Natural killer cell treated with Interleukin-12 subunit alpha and Interleukin-12 subunit beta and Interleukin-15 and Interleukin-18, amount 100 ng/mL, for 72 hours (primary cell): Measurements from ENCODE around the gene AUH. TPM values are rescaled to one million over a fixed set of nuclear protein-coding genes. Genes with fewer than 3 reads are reported as not detected.

Experiments
- ATAC-seq, 2 donors: fragments of 150-1000 bp; cut with Tn5 transposase in 1 of 2; sonication (Bioruptor Pico), chemical (Tn5 transposase) in 1 of 2; 2 replicates each; pipeline ENCODE4 v1.10.0; 2021
- DNase-seq: peaks from one replicate; pipeline ENCODE4 v3.0.0; 2022; ENCODE audit warnings: low spot score
- H3K27ac Mint-ChIP-seq, 2 donors: 1 replicate in 1 of 2; 2 replicates in 1 of 2; pipeline ENCODE4 v1.8.0; 2022; ENCODE audit warnings: mixed read lengths in 2 of 2, mild to moderate bottlenecking in 1 of 2, moderate library complexity in 1 of 2
- H3K27me3 Mint-ChIP-seq, 2 donors: 1 replicate in 1 of 2; 2 replicates in 1 of 2; pipeline ENCODE4 v1.8.0; 2022; ENCODE audit warnings: mixed read lengths in 2 of 2
- H3K36me3 Mint-ChIP-seq: one replicate; pipeline ENCODE4 v1.8.0; 2022; ENCODE audit warnings: mixed read lengths
- H3K4me1 Mint-ChIP-seq, 2 donors: 1 replicate in 1 of 2; 2 replicates in 1 of 2; pipeline ENCODE4 v1.8.0; 2022; ENCODE audit warnings: low read depth in 2 of 2, mixed read lengths in 2 of 2, mild to moderate bottlenecking in 1 of 2
- H3K4me3 Mint-ChIP-seq: one replicate; pipeline ENCODE4 v1.8.0; 2022; ENCODE audit warnings: mixed read lengths
- H3K9me3 Mint-ChIP-seq: 2 replicates; pipeline ENCODE4 v1.8.0; 2022; ENCODE audit warnings: mixed read lengths
- total RNA-seq, 2 donors: library from RNA; stranded (reverse); gene quantifications; one replicate each; pipeline ENCODE4 v1.2.3, GENCODE V29; 2022

The AUH gene
- total RNA-seq, 2 donors from 2014 or later = 19.4 to 25.2 TPM

- no peak overlapping the region for H3K4me3 Mint-ChIP-seq
- no peak for ATAC-seq
- peak overlapping the region; percentile 21 to 35 for H3K27ac Mint-ChIP-seq
- no peak for DNase-seq
- H3K4me1 Mint-ChIP-seq = peaks cover 55 to 65% of the 10 kb centered on the region in 2 donors
- H3K36me3 Mint-ChIP-seq = peaks cover 12% of the 10 kb centered on the region
- no peaks in the 10 kb centered on the region for H3K27me3 Mint-ChIP-seq
- H3K9me3 Mint-ChIP-seq = peaks cover 3% of the 10 kb centered on the region
These were observed 20.0 kb downstream of the AUH start for GRCh38 chr9:91341749-91342148.

- Mint-ChIP-seq H3K27ac (peak overlapping the region; percentile 21 to 35), H3K9me3 (peaks cover 3% of the 10 kb centered on the region), H3K4me1 (peaks cover 53 to 63% of the 10 kb centered on the region in 2 donors), H3K4me3 (no peak overlapping the region), H3K27me3 (no peaks in the 10 kb centered on the region), H3K36me3 (peaks cover 12% of the 10 kb centered on the region)
- ATAC-seq (peak in 1 of 2 donors; percentile 43), DNase-seq (no peak)
These were observed 20.4 kb downstream of the AUH start for GRCh38 chr9:91341258-91341746.

- H3K4me1 Mint-ChIP-seq = peaks cover 52 to 61% of the 10 kb centered on the region in 2 donors
- H3K27ac Mint-ChIP-seq = peak overlapping the region; percentile 21 to 35
- no peaks in the 10 kb centered on the region for H3K27me3 Mint-ChIP-seq
- DNase-seq (no peak), ATAC-seq (no peak)
- H3K9me3 Mint-ChIP-seq = peaks cover 3% of the 10 kb centered on the region
- peaks cover 12% of the 10 kb centered on the region for H3K36me3 Mint-ChIP-seq
- no peak overlapping the region for H3K4me3 Mint-ChIP-seq
These were observed 21.2 kb downstream of the AUH start for GRCh38 chr9:91340395-91340967.

GRCh38 chr9:91338681-91339080, 23.0 kb downstream of the AUH start:
- Mint-ChIP-seq H3K4me3 (no peak overlapping the region), H3K4me1 (peaks cover 53 to 61% of the 10 kb centered on the region in 2 donors), H3K9me3 (peaks cover 3% of the 10 kb centered on the region), H3K27ac (peak overlapping the region in 1 of 2 donors; percentile 45), H3K36me3 (peaks cover 7% of the 10 kb centered on the region), H3K27me3 (no peaks in the 10 kb centered on the region)
- DNase-seq = no peak
- ATAC-seq = no peak

GRCh38 chr9:91336786-91337185, 24.9 kb downstream of the AUH start:
- ATAC-seq = no peak
- DNase-seq = no peak
- Mint-ChIP-seq H3K36me3 (peaks cover 5% of the 10 kb centered on the region), H3K27ac (no peak overlapping the region), H3K4me1 (peaks cover 45 to 52% of the 10 kb centered on the region in 2 donors), H3K27me3 (no peaks in the 10 kb centered on the region), H3K9me3 (peaks cover 2% of the 10 kb centered on the region), H3K4me3 (no peak overlapping the region)

GRCh38 chr9:91334053-91334452, 27.7 kb downstream of the AUH start:
- Mint-ChIP-seq H3K36me3 (peaks cover 6% of the 10 kb centered on the region), H3K27ac (no peak overlapping the region), H3K9me3 (no peaks in the 10 kb centered on the region), H3K27me3 (no peaks in the 10 kb centered on the region), H3K4me1 (peaks cover 24 to 25% of the 10 kb centered on the region in 2 donors), H3K4me3 (no peak overlapping the region)
- ATAC-seq (peak in 1 of 2 donors; percentile 70), DNase-seq (no peak)

GRCh38 chr9:91333551-91333950, 28.2 kb downstream of the AUH start:
- ATAC-seq (no peak), DNase-seq (no peak)
- Mint-ChIP-seq H3K27me3 (no peaks in the 10 kb centered on the region), H3K9me3 (no peaks in the 10 kb centered on the region), H3K4me3 (no peak overlapping the region), H3K36me3 (peaks cover 6% of the 10 kb centered on the region), H3K27ac (no peak overlapping the region), H3K4me1 (peaks cover 22 to 23% of the 10 kb centered on the region in 2 donors)

- no peak for DNase-seq
- Mint-ChIP-seq H3K36me3 (peaks cover 6% of the 10 kb centered on the region), H3K4me3 (no peak overlapping the region)
These were observed 29.0 kb downstream of the AUH start for GRCh38 chr9:91332546-91333231.

GRCh38 chr9:91331849-91332248, 29.9 kb downstream of the AUH start:
- Mint-ChIP-seq H3K27me3 (no peaks in the 10 kb centered on the region), H3K27ac (peak overlapping the region in 1 of 2 donors; percentile 35), H3K4me3 (no peak overlapping the region), H3K9me3 (no peaks in the 10 kb centered on the region), H3K36me3 (peaks cover 14% of the 10 kb centered on the region), H3K4me1 (peaks cover 8 to 17% of the 10 kb centered on the region in 2 donors)
- DNase-seq (no peak), ATAC-seq (no peak)

More at GRCh38 chr9:91332546-91333231, 29.0 kb downstream of the AUH start:
- Mint-ChIP-seq H3K27ac (peak overlapping the region in 1 of 2 donors; percentile 35), H3K9me3 (no peaks in the 10 kb centered on the region), H3K27me3 (no peaks in the 10 kb centered on the region), H3K4me1 (peaks cover 15% of the 10 kb centered on the region in 2 donors)
- ATAC-seq = no peak

GRCh38 chr9:91328186-91328585, 33.5 kb downstream of the AUH start:
- Mint-ChIP-seq H3K9me3 (no peaks in the 10 kb centered on the region), H3K36me3 (peaks cover 14% of the 10 kb centered on the region), H3K27me3 (no peaks in the 10 kb centered on the region), H3K4me1 (peaks cover 5 to 12% of the 10 kb centered on the region in 2 donors), H3K4me3 (no peak overlapping the region), H3K27ac (no peak overlapping the region)
- ATAC-seq (no peak), DNase-seq (no peak)

- H3K36me3 Mint-ChIP-seq = peaks cover 13% of the 10 kb centered on the region
- no peak overlapping the region for H3K27ac Mint-ChIP-seq
- H3K4me3 Mint-ChIP-seq = no peak overlapping the region
- DNase-seq = no peak
- no peaks in the 10 kb centered on the region for H3K9me3 Mint-ChIP-seq
- no peak for ATAC-seq
- no peaks in the 10 kb centered on the region for H3K27me3 Mint-ChIP-seq
- peaks cover 2 to 5% of the 10 kb centered on the region in 2 donors for H3K4me1 Mint-ChIP-seq
These were observed 40.0 kb downstream of the AUH start for GRCh38 chr9:91321691-91322090.

- Mint-ChIP-seq H3K36me3 (peaks cover 13% of the 10 kb centered on the region), H3K4me3 (no peak overlapping the region), H3K27me3 (no peaks in the 10 kb centered on the region), H3K27ac (no peak overlapping the region), H3K9me3 (no peaks in the 10 kb centered on the region), H3K4me1 (peaks cover 5 to 8% of the 10 kb centered on the region in 2 donors)
- ATAC-seq (no peak), DNase-seq (no peak)
These were observed 41.4 kb downstream of the AUH start for GRCh38 chr9:91320299-91320698.

- no peaks in the 10 kb centered on the region for H3K9me3 Mint-ChIP-seq
- H3K4me3 Mint-ChIP-seq = no peak overlapping the region
- H3K4me1 Mint-ChIP-seq = peaks cover 0 to 8% of the 10 kb centered on the region in 2 donors
- H3K27ac Mint-ChIP-seq = peak overlapping the region; percentile 4 to 54
- no peaks in the 10 kb centered on the region for H3K27me3 Mint-ChIP-seq
- DNase-seq (no peak), ATAC-seq (no peak)
- peaks cover 19% of the 10 kb centered on the region for H3K36me3 Mint-ChIP-seq
These were observed 45.6 kb downstream of the AUH start for GRCh38 chr9:91316093-91316492.

- Mint-ChIP-seq H3K9me3 (no peaks in the 10 kb centered on the region), H3K27me3 (no peaks in the 10 kb centered on the region), H3K4me3 (no peak overlapping the region), H3K27ac (peak overlapping the region in 1 of 2 donors; percentile 54), H3K36me3 (peaks cover 20% of the 10 kb centered on the region), H3K4me1 (peaks cover 0 to 8% of the 10 kb centered on the region in 2 donors)
- DNase-seq (no peak), ATAC-seq (no peak)
These were observed 46.5 kb downstream of the AUH start for GRCh38 chr9:91315191-91315590.
